ENCODE measurements around the gene GRIPAP1. TPM values are rescaled to one million over a fixed set of nuclear protein-coding genes. Genes with fewer than 3 reads are reported as not detected.
A peak's percentile ranks its signal among the peaks of the same experiment; 100 is the strongest.

Gene GRIPAP1
- total and polyA plus RNA-seq, 2 donors (not counting 3 experiments of a cell fraction or from before 2014, with no cell fraction given), result 25.3 to 49.4 TPM

DNA sequence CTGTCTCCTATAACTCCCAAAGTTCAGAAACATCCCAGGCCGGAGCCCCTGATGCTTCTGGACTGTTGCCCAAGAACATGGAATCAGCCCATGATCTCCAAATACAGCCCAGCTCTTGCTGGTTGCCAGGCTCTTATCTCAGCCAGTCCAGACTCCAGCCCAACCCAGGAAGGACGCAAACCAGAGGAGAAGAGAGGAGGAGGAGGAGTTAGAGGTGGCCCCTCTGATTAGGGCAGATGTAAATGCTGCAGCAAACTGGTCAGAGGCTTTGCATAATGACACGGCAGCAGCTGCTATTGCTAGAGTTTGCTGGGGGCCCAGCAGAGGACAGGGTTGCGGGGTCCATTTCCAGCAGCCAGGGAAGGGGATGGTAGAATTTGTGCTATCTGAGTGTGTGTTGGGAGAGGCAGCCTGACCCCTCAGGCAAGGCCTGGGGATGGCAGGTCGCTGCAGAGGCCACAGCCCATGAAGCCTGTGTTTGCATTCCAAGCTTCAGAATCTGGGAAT, 40.4 kb downstream of the GRIPAP1 start:
- no peaks in the 10 kb centered on the region for H3K27me3 ChIP-seq (ENCODE audit: control insufficient read depth in 2 of 2, insufficient read depth in 2 of 2, low read length in 2 of 2)
- dilution Hi-C loops (cut with MboI; ENCODE audit: extremely low pct_ligation_motif_present, low sequenced_read_pairs), result no loop called here

DNA sequence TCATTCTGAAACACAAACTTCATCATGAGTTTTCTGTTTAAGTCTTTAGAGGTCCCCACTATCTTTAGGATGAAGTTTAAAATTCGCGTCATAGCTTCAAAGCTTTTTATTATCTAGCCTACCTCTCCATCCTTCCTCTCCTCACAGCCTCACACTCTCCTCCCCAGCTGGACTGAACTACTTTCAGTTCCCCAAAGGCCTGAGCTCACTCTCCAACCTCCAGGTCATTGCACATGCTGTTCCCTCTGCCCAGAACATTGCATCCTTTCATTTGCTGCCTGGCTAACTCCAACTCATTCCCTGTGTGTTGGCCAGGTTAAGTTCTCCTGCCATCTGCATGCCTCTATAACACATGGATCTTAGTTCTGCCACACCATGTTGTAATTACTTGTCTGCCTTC, 41.8 kb downstream of the GRIPAP1 start:
- Histone ChIP-seq H3K9me1 (replicated peaks; ENCODE audit: control insufficient read depth, extremely low read depth, insufficient read depth, low read length) (no peaks in the 10 kb centered on the region), H3K4me1 (ENCODE audit: control insufficient read depth, extremely low read depth, insufficient read depth, low read length) (peaks cover 16% of the 10 kb centered on the region), H3K79me2 (ENCODE audit: control insufficient read depth, insufficient read depth, low read length) (peaks cover 17% of the 10 kb centered on the region), H3K4me3 (replicated peaks in 1 of 3; ENCODE audit: insufficient read depth in 1 of 3, low read depth in 1 of 3, low read length in 3 of 3) (no peak overlapping the region), H3K27ac (ENCODE audit: insufficient read depth, low read depth, low read length) (no peak overlapping the region), H4K20me1 (replicated peaks; ENCODE audit: control insufficient read depth, extremely low read depth, insufficient read depth, low read length) (no peaks in the 10 kb centered on the region), H3K9me3 (replicated peaks; ENCODE audit: control insufficient read depth, insufficient read depth, low read length) (no peaks in the 10 kb centered on the region), H3K9ac (replicated peaks; ENCODE audit: extremely low read depth, insufficient read depth, low read length) (no peak overlapping the region), H2AFZ (ENCODE audit: low read depth, low read length) (no peak overlapping the region), H3K4me2 (ENCODE audit: insufficient read depth, low read length) (no peak overlapping the region), H3K36me3 (ENCODE audit: control insufficient read depth in 2 of 2, extremely low read depth in 1 of 2, insufficient read depth in 2 of 2, low read length in 2 of 2) (no peaks in the 10 kb centered on the region), H3K27me3 (ENCODE audit: control insufficient read depth in 2 of 2, insufficient read depth in 2 of 2, low read length in 2 of 2) (no peaks in the 10 kb centered on the region)
- dilution Hi-C loops (cut with MboI; ENCODE audit: extremely low pct_ligation_motif_present, low sequenced_read_pairs), result no loop called here
- TF ChIP-seq, protein P1, sequence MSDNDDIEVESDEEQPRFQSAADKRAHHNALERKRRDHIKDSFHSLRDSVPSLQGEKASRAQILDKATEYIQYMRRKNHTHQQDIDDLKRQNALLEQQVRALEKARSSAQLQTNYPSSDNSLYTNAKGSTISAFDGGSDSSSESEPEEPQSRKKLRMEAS (IDR thresholded peaks at IDR 0.05; ENCODE audit: insufficient read depth, insufficient read length), result no peak
- TF ChIP-seq, protein P2, sequence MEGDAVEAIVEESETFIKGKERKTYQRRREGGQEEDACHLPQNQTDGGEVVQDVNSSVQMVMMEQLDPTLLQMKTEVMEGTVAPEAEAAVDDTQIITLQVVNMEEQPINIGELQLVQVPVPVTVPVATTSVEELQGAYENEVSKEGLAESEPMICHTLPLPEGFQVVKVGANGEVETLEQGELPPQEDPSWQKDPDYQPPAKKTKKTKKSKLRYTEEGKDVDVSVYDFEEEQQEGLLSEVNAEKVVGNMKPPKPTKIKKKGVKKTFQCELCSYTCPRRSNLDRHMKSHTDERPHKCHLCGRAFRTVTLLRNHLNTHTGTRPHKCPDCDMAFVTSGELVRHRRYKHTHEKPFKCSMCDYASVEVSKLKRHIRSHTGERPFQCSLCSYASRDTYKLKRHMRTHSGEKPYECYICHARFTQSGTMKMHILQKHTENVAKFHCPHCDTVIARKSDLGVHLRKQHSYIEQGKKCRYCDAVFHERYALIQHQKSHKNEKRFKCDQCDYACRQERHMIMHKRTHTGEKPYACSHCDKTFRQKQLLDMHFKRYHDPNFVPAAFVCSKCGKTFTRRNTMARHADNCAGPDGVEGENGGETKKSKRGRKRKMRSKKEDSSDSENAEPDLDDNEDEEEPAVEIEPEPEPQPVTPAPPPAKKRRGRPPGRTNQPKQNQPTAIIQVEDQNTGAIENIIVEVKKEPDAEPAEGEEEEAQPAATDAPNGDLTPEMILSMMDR (IDR thresholded peaks at IDR 0.05; ENCODE audit: extremely low read depth in 1 of 2, insufficient read depth in 1 of 2, low read depth in 1 of 2, low read length in 2 of 2), result no peak
- TF ChIP-seq MYC (IDR thresholded peaks at IDR 0.05; ENCODE audit: low read depth, low read length) (no peak), POLR2A (IDR thresholded peaks at IDR 0.05; ENCODE audit: low read depth, low read length) (no peak), POLR2AphosphoS5 (IDR thresholded peaks at IDR 0.05; ENCODE audit: insufficient read depth, low read depth, low read length) (no peak), EZH2 (IDR thresholded peaks at IDR 0.05; ENCODE audit: borderline replicate concordance, low read depth, low read length, severe bottlenecking) (no peak), FOS (IDR thresholded peaks at IDR 0.05; ENCODE audit: borderline replicate concordance, insufficient read depth, low read length) (no peak), GATA2 (IDR thresholded peaks at IDR 0.05; ENCODE audit: insufficient read depth, insufficient read length, low read depth, low read length) (no peak), JUN (IDR thresholded peaks at IDR 0.05; ENCODE audit: borderline replicate concordance, insufficient read depth, insufficient read length, low read depth) (no peak)
- FAIRE-seq (no peak), DNase-seq (ENCODE audit: low read depth, low spot score) (no peak)
- intact Hi-C loops (cut with micrococcal nuclease), result no loop called here
- BruUV-seq (replicated peaks), result no TSS peak
- ChIA-PET CTCF (no interaction called here), POLR2A (no interaction called here)

More for the DNA sequence above, 40.4 kb downstream of the GRIPAP1 start:
- peaks cover 4% of the 10 kb centered on the region for H3K79me2 ChIP-seq (ENCODE audit: control insufficient read depth, insufficient read depth, low read length)
- no peak overlapping the region for H3K4me2 ChIP-seq (ENCODE audit: insufficient read depth, low read length)
- no peaks in the 10 kb centered on the region for H4K20me1 ChIP-seq (replicated peaks; ENCODE audit: control insufficient read depth, extremely low read depth, insufficient read depth, low read length)
- H3K27ac ChIP-seq (ENCODE audit: insufficient read depth, low read depth, low read length), result no peak overlapping the region
- DNase-seq (ENCODE audit: low read depth, low spot score), result peak; percentile 24
- H3K9me3 ChIP-seq (replicated peaks; ENCODE audit: control insufficient read depth, insufficient read depth, low read length), result no peaks in the 10 kb centered on the region
- H3K4me3 ChIP-seq (replicated peaks in 1 of 3; ENCODE audit: insufficient read depth in 1 of 3, low read depth in 1 of 3, low read length in 3 of 3), result no peak overlapping the region
- H3K4me1 ChIP-seq (ENCODE audit: control insufficient read depth, extremely low read depth, insufficient read depth, low read length), result peaks cover 9% of the 10 kb centered on the region
- ChIA-PET POLR2A (no interaction called here), CTCF (interaction anchor here (1.1 kb wide), 1 partner anchor 10 kb away, joined by 6 read pairs; the partner anchor contains the start of gene KCND1)
- H3K9me1 ChIP-seq (replicated peaks; ENCODE audit: control insufficient read depth, extremely low read depth, insufficient read depth, low read length), result no peaks in the 10 kb centered on the region
- H2AFZ ChIP-seq (ENCODE audit: low read depth, low read length), result no peak overlapping the region
- no peak for FAIRE-seq
- TF ChIP-seq POLR2A (IDR thresholded peaks at IDR 0.05; ENCODE audit: low read depth, low read length), result no peak
- no peak for TF ChIP-seq FOS (IDR thresholded peaks at IDR 0.05; ENCODE audit: borderline replicate concordance, insufficient read depth, low read length)
- TF ChIP-seq MYC (IDR thresholded peaks at IDR 0.05; ENCODE audit: low read depth, low read length), result no peak
- TF ChIP-seq, protein P1 (IDR thresholded peaks at IDR 0.05; ENCODE audit: insufficient read depth, insufficient read length), result no peak
- TF ChIP-seq JUN (IDR thresholded peaks at IDR 0.05; ENCODE audit: borderline replicate concordance, insufficient read depth, insufficient read length, low read depth), result no peak
- intact Hi-C loops (cut with micrococcal nuclease), result no loop called here
- BruUV-seq (replicated peaks), result no TSS peak
- no peak overlapping the region for H3K9ac ChIP-seq (replicated peaks; ENCODE audit: extremely low read depth, insufficient read depth, low read length)
- H3K36me3 ChIP-seq (ENCODE audit: control insufficient read depth in 2 of 2, extremely low read depth in 1 of 2, insufficient read depth in 2 of 2, low read length in 2 of 2), result no peaks in the 10 kb centered on the region

Data from endothelial cell of umbilical vein (primary cell).